LoVo (cell line): ENCODE data around the gene FUOM.

ENCODE experiments used
- DNase-seq: peaks from one replicate; pipeline ENCODE4 v3.0.0-alpha.2; 2016; ENCODE audit warnings: low spot score

FUOM gene

DNA sequence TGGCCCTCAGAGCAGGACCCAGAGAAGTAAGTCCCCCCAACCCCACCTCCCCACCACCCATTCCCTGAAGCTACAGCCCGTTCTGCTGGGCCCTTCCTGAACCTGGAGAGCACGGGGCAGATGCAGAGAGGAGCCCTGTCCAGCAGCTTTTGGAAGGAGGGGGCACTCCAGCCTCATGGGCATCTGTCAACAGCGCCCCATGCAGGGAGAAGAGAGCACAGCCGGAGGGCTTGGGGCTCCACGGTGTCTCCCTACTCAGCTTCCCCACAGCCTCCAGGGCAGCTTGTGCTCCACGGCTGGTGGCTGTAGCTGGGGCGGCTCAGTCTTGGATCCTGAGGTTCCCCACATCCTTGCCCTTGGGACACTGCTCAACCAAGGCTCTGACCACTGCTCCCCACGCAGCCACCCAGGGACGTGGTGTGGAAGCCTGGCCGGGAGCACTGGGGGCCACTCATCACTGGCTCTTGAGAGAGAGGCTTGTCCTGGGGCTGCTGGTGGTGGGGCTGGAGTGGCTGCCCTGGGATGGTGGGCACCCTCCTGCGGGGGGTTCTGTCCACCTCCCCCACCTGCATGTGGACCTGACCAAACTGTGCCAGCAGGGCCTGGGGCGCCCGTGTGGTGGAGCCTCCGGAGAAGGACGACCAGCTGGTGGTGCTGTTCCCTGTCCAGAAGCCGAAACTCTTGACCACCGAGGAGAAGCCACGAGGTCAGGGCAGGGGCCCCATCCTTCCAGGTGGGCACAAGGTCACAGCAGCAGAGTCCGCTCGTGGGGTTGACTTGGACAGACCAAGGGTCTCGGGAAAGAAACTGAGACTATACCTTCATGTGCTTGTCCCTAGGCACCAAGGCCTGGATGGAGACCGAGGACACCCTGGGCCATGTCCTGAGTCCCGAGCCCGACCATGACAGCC is 6.2 kb downstream of the FUOM start:
- no peak for DNase-seq

DNA sequence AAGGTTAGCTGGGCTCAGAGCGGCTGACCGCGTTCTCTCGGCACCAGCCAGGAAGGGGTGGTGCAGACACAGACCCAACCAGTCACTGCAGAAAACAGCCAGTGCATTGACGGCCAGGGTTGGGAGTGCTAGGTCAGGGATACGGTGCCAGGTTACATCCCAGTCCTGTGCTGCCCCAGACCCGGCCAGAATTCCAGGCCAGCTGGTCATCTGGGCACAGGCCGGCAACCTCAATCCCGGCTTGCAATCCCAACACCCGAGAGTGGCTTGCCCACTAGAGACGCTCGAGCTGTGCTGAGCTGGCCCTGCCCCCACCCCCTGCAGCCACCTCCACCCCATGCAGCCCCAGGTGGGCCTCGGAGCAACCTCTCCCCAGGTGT is 6.9 kb downstream of the FUOM start:
- no peak for DNase-seq

- no peak for DNase-seq
Observed at GRCh38 chr10:133350283-133350949, 7.4 kb downstream of the FUOM start.

DNA sequence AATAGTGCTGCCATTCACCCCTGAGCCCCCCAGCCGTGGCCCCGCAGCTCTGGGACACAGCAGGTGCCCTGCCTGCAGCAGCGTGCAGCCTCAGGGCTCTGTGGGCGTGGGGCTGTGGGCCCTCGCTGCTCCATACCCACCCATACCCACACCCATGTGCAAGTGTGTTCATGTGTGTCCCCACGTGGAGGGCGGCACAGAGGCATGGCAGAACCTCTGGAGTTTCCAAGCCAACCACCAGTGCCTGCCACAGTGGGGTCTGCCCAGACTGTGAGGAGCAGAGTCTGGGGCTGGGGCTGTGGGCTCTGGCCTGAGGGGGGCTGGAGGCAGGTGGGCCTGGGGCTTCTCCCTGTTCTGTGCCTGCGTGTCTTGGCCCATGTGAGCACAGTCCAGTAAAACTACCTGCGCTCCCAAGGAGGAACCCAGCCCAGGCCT is 8.2 kb downstream of the FUOM start:
- no peak for DNase-seq

DNA sequence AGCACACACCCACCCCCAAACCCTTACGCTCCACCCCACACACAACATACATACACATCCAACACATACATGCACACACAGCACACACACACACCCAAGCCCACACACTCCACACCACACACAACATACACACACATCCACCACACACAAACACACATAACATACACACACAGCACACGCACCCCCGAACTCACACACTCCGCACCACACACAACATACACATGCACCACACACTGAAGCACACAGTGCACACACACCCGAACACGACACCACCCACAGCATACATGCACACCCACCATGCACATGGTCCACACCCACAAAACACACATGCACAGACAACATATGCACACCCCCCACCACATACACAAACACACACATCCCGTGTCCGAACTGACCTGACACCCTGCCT is 8.7 kb downstream of the FUOM start:
- DNase-seq, result no peak

- DNase-seq, result peak; percentile 48
Observed at GRCh38 chr10:133347710-133348517, 9.9 kb downstream of the FUOM start.

DNA sequence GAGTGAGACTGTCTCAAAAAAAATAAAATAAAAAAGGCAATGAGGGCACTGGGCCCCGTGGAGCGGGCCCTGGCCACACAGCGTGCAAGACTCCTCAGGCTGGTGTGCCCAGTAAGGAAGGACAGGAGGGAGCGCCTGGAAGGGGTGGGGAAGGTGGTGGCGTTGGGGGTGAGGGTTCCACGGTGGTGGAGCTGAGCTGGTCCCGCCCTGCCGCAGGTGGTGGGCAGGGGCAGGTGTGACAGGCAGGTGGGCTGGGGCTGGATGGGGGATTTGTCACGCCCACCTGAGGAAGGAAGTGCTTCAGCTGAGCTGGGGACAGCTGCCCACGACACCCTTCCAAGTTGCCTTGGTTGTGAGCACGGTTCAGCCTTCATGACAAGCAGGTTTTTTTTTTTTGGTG is 11.4 kb downstream of the FUOM start:
- no peak for DNase-seq

GRCh38 chr10:133344236-133344635 is 13.6 kb downstream of the FUOM start:
- no peak for DNase-seq

DNA sequence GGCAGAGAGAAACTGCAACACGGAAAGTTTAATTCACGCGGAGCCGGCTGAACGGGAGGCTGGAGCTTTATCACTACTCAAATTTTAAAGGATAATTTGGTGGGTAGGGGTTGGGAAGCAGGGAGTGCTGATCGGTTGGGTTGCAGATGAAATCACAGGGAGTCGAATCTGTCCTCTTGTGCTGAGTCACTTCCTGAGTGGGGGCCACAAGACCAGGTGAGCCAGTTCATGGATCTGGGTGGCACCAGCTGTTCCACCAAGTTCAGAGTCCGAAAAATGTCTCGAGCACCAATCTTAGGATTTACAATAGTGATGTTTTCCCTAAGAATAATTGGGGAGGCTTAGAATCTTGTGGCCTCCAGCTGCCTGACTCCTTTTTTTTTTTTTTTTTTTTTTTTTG is 14.3 kb downstream of the FUOM start:
- no peak for DNase-seq

DNA sequence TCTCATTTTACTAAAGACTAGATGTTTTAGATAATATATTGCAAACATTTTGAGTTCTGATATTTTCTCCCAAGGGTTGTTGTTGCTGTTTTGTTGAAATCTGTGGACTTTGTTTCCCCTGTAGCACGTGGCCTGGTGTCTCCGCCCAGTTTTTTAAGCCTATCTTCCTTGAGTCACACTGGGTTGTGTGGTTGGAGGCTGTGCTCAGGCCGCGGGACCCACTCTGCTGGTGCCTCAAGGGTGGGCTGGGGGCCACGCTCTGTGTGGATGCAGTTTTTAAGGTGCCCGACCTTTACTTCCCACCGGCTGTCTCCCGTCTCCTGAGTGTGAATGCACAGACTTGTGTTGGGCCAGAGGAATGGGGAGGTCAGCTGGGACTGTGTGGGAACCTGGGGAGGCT is 14.9 kb downstream of the FUOM start:
- no peak for DNase-seq

GRCh38 chr10:133341983-133342382 is 15.8 kb downstream of the FUOM start:
- no peak for DNase-seq

DNA sequence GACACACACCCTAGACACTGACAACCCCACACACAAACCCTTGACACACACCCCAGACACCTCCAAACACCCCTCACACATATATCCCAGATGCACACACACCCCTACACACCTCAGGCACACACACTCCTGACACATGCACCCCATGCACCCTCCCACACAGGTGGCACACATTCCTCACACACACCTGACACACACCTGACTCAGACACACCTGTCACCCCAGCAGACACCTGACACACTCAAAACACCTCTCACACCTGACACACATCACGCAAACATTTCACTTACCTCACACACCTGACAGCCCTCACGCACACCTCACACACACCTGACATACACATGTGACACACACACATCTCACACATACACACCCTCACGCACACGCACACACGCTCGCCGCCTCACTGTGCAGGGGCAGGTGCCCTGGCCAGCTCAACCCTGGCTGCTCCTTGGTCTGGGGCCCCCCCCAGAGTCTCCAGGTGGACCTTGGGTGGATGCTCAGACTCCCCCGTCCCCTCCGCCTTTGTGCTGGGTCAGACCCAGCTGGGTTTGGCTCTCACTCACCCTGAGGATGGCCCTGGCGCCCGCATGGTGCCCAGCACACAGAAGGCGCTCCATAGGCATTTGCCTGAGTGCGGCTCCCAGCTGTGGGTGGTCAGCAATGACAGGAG is 18.0 kb downstream of the FUOM start:
- DNase-seq, result no peak

GRCh38 chr10:133338080-133339071 is 19.4 kb downstream of the FUOM start:
- DNase-seq, result no peak

DNA sequence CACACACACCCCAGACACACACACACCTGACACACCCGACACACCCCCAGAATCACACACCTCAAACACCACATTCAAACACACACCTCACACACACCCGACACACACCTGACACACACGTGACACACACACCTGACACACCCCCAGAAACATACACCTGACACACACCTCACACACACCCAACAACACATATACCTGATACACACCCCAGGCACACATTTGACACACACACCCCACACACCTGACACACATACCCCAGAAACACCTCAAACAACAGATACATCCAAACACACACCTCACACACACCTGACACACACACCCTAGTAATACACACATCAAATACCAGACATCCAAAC is 20.5 kb downstream of the FUOM start:
- no peak for DNase-seq

GRCh38 chr10:133336577-133337369 is 21.0 kb downstream of the FUOM start, which contains the start of gene CALY:
TSS of gene CALY (minus strand) at chr10:133336896. CDS start at chr10:133328989, 7,907 bp downstream.
- DNase-seq, result no peak

DNA sequence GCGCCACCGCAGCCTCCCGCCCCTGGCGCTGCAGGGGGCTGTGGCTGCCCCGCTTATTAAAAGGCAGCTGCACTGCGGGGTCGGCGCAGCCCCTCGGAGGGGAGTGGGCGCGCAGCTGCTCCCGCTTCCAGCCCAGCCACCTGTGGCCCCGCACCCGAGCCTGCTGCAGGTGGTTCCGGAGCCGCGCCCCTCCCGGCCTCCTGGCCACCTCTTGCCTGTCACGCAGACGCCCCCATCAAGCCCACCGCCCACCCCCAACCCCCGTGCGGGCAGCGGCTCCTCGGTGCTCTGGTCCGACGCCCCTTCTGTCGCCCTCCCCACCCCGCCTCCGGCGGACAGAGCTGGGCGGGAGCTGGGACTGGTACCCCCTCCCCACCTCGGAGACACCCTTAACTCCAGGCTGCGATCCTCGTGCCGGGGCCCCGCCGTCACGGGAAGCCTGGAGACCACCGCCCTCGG is 21.7 kb downstream of the FUOM start:
- DNase-seq, result no peak

DNA sequence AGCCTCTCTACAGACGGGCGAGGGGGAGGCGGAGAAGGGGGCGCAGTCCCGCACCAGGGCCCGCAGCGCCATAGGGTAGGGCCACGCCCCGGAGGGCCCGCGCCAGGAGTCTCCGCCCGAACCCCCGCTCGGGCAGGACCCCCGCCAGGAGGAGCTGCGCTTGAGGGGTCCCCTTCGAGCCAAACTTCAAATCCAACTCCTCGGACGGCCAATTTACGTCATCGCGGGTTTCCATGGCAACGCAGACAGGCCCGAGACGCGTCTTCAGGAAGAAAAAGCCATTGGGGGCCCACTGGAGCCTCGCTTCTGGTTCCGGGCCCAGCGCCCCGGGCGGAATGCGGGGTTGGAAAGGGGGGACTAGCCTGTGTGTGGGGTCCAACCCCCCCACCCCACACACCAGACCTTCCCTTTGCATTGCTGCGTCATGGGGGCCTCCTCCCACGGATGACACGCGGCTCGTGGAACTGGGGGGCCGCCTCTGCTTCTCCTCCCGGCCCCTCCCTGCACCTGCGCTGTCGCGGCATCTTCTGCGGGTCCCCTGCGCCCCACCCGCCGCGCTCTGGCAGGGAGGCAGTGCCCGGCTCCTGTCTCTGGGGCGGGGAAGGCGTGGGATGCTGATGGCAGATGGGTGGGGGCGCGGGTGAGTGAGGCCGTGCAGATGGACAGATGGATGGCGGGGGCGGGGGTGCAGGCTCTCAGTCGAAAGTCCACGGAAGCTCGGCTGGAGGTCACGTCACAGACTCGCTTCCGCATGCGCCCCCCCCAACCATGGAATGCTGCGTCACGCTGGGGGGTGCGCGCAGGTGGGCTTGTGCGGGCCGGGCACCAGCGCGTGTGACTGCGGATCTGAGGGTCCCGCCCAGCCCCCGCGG is 22.3 kb downstream of the FUOM start:
- no peak for DNase-seq

DNA sequence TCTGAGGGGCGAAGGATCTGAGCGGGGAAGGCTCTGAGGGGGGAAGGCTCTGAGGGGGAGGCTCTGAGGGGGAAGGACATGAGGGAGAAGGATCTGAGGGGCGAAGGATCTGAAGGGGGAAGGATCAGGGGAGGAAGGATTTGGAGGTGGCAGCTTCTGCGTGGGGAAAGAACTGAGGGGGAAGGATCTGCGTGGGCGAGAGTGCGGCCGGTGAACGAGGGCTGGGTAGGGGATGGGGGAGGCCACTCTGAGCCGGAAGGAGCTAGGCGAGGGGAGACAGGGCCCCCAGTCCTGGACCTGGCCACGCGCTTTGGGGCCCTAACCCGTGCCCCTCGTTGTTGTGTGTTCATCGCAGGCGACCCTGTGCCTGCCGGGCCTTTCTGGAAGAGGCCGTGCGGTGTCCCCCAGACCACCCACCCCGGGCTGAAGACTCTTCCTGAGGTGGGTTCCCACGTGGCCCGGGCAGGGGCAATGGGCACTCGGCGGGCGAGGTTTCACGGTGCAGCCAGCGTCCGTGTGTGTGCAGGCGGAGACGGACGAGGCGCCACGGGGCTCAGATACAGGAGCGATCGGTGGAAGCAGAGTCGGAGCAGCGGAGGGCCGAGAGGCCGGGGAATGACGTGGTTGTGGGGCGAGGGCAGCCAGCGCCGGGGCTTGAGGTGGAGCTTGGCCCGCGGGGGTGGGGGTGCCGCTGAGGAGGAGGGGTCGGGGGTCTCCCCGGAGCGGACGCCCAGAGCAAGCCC is 23.1 kb downstream of the FUOM start:
- DNase-seq, result no peak
